HepG2 (cell line): ENCODE data around the gene ALDH3B1. TPM values are rescaled to one million over a fixed set of nuclear protein-coding genes. Genes with fewer than 3 reads are reported as not detected.

Experiments used
- AKAP8 ChIP-seq: sonication (generic); formaldehyde crosslinking; IDR thresholded peaks from 2 replicates; pipeline ENCODE4 v1.5.1; 2020; ENCODE audit warnings: mild to moderate bottlenecking, missing genetic modification reagents
- CHD4 ChIP-seq: fragments of 200-600 bp; sonication (generic); IDR thresholded peaks from 2 replicates; pipeline ENCODE4 v1.7.0; 2017; ENCODE audit warnings: mild to moderate bottlenecking, low read length, borderline replicate concordance
- FOXM1 ChIP-seq: sonication (generic); formaldehyde crosslinking; IDR thresholded peaks from 2 replicates; pipeline ENCODE4 v1.5.0; 2020; ENCODE audit warnings: missing genetic modification reagents
- HHEX ChIP-seq: IDR thresholded peaks from 2 replicates; pipeline ENCODE4 v1.6.1; 2016; ENCODE audit warnings: control low read depth
- MLX ChIP-seq: IDR thresholded peaks from 2 replicates; pipeline ENCODE4 v1.6.1; 2016
- NR2F2 ChIP-seq: IDR thresholded peaks from 2 replicates; pipeline ENCODE4 v1.6.1; 2012; ENCODE audit warnings: low read depth, inconsistent platforms, borderline replicate concordance
- PBX2 ChIP-seq: IDR thresholded peaks from 2 replicates; pipeline ENCODE4 v1.6.1; 2016; ENCODE audit warnings: control low read depth
- SMYD3 ChIP-seq: sonication (generic); formaldehyde crosslinking; IDR thresholded peaks from 2 replicates; pipeline ENCODE4 v1.8.1; 2023; ENCODE audit warnings: mild to moderate bottlenecking, missing genetic modification reagents
- TMF1 ChIP-seq: sonication (generic); formaldehyde crosslinking; IDR thresholded peaks from 2 replicates; pipeline ENCODE4 v1.8.1; 2022; ENCODE audit warnings: low read depth, missing genetic modification reagents
- U2AF1 ChIP-seq: fragments of 200-400 bp; formaldehyde crosslinking; optimal IDR thresholded peaks from 2 replicates; pipeline ENCODE3; 2017; ENCODE audit warnings: mild to moderate bottlenecking, low read depth, low read length
- ZBTB38 ChIP-seq: sonication (generic); formaldehyde crosslinking; IDR thresholded peaks from 2 replicates; pipeline ENCODE4 v1.5.1; 2020; ENCODE audit warnings: mild to moderate bottlenecking, missing genetic modification reagents
- ZBTB42 ChIP-seq: sonication (generic); formaldehyde crosslinking; IDR thresholded peaks from 2 replicates; pipeline ENCODE4 v1.5.0; 2020; ENCODE audit warnings: mild to moderate bottlenecking, missing genetic modification reagents
- ZFX ChIP-seq: sonication (generic); formaldehyde crosslinking; IDR thresholded peaks from 2 replicates; pipeline ENCODE4 v1.4.0; 2020; ENCODE audit warnings: mild to moderate bottlenecking, low read depth, missing genetic modification reagents, moderate library complexity
- ZKSCAN1 ChIP-seq: fragments of 150-350 bp; IDR thresholded peaks from 2 replicates; pipeline ENCODE4 v1.6.1; 2014; ENCODE audit warnings: low read length
- ZNF143 ChIP-seq: sonication (generic); formaldehyde crosslinking; IDR thresholded peaks from 2 replicates; pipeline ENCODE4 v1.4.0; 2020; ENCODE audit warnings: missing genetic modification reagents
- ZNF260 ChIP-seq: sonication (generic); formaldehyde crosslinking; IDR thresholded peaks from 2 replicates; pipeline ENCODE4 v1.4.0; 2020; ENCODE audit warnings: missing genetic modification reagents, low read depth, mild to moderate bottlenecking, borderline replicate concordance
- ZNF33A ChIP-seq: sonication (generic); formaldehyde crosslinking; IDR thresholded peaks from 2 replicates; pipeline ENCODE4 v1.5.1; 2020; ENCODE audit warnings: missing genetic modification reagents, mild to moderate bottlenecking, moderate library complexity, borderline replicate concordance
- ZNF350 ChIP-seq: sonication (generic); formaldehyde crosslinking; IDR thresholded peaks from 2 replicates; pipeline ENCODE4 v1.4.0; 2020; ENCODE audit warnings: mild to moderate bottlenecking, low read depth, missing genetic modification reagents, borderline replicate concordance
- ZNF496 ChIP-seq: sonication (generic); formaldehyde crosslinking; IDR thresholded peaks from 2 replicates; pipeline ENCODE4 v1.8.1; 2023; ENCODE audit warnings: mild to moderate bottlenecking, moderate library complexity, missing genetic modification reagents; ENCODE audit not compliant: insufficient replicate concordance
- ZNF629 ChIP-seq: sonication (generic); formaldehyde crosslinking; conservative IDR thresholded peaks from 2 replicates; pipeline ENCODE4 v1.5.0; 2020; ENCODE audit warnings: missing genetic modification reagents
- ZNF660 ChIP-seq: sonication (generic); formaldehyde crosslinking; IDR thresholded peaks from 2 replicates; pipeline ENCODE4 v1.5.1; 2020; ENCODE audit warnings: mild to moderate bottlenecking, low read depth, missing genetic modification reagents, borderline replicate concordance
- ZNF709 ChIP-seq: sonication (generic); formaldehyde crosslinking; IDR thresholded peaks from 2 replicates; pipeline ENCODE4 v1.5.0; 2020; ENCODE audit warnings: mild to moderate bottlenecking, missing genetic modification reagents
- ZNF768 ChIP-seq: sonication (generic); formaldehyde crosslinking; IDR thresholded peaks from 2 replicates; pipeline ENCODE4 v1.4.0; 2020; ENCODE audit warnings: missing genetic modification reagents
- ZNF891 ChIP-seq: sonication (generic); formaldehyde crosslinking; IDR thresholded peaks from 2 replicates; pipeline ENCODE4 v1.5.0; 2020; ENCODE audit warnings: mild to moderate bottlenecking, missing genetic modification reagents
- ZSCAN12 ChIP-seq: sonication (generic); formaldehyde crosslinking; IDR thresholded peaks from 2 replicates; pipeline ENCODE4 v1.9.0; 2021; ENCODE audit warnings: mild to moderate bottlenecking, missing genetic modification reagents
- ZSCAN20 ChIP-seq: sonication (generic); formaldehyde crosslinking; IDR thresholded peaks from 2 replicates; pipeline ENCODE4 v1.4.0; 2020; ENCODE audit warnings: missing genetic modification reagents, mild to moderate bottlenecking, borderline replicate concordance
- polyA plus RNA-seq, 8 experiments: library from polyadenylated mRNA; depleted of rRNA in 3 of 8; stranded (reverse) in 7 of 8; unstranded in 1 of 8; fragments of >200 nt; fragmentation: Illumina TruSeq in 4 of 8; extraction: Trizol in 4 of 8; gene quantifications; 2 replicates each; pipeline versions ENCODE4 v1.2.1 to v1.2.3, GENCODE V29; 2011 to 2016; ENCODE audit warnings: low read depth in 4 of 8, missing spikeins in 1 of 8, mixed read lengths in 1 of 8; ENCODE audit not compliant: insufficient read depth in 1 of 8
- total RNA-seq, 5 experiments: library from RNA; depleted of rRNA; stranded (reverse); fragments of >200 nt; fragmentation: Illumina TruSeq; extraction: Trizol; gene quantifications; 2 replicates each; pipeline ENCODE4 v1.2.3, GENCODE V29; 2016; ENCODE audit warnings: low read depth in 1 of 5
- TF ChIP-seq, protein P1 (sequence below): IDR thresholded peaks from 2 replicates; pipeline ENCODE4 v1.6.1; 2016; ENCODE audit warnings: mild to moderate bottlenecking
- TF ChIP-seq, protein P2 (sequence below): sonication (generic); formaldehyde crosslinking; IDR thresholded peaks from 2 replicates; pipeline ENCODE4 v1.8.0; 2022; ENCODE audit warnings: mild to moderate bottlenecking, missing genetic modification reagents; ENCODE audit not compliant: insufficient replicate concordance

The ALDH3B1 gene
- total and polyA plus RNA-seq, 2 of the 13 experiments (the other 11 are each of a cell fraction or from before 2014, with no cell fraction given) = 4.0 to 6.7 TPM

DNA sequence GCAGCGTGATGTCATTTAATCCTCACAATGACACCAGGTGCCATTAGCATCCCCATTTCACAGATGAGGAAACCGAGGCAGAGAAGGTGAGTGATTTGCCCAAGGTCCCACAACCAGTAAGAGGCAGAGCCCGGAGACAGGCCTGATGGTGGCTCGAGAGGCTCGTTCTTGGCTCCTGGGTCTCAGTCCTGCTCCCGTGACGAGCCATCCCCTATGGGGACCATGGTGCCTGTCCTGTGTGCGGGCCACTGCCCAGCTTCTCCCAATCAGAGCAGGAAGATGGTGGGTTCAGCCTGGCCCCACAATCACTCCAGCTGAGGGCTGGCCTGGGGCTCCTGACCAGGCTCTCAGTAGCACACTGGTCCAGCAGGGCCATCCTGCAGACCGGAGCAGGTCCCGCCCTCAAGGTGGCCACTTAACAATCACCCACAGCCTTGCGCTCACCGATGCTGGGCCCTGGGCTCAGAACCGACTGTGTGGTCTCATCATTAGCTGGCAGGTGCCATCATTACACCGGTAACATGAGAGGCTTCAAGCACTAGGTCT lies 3.6 kb downstream of the ALDH3B1 start (continued):
- TF ChIP-seq NR2F2 = 0 out of 2 replicates have a peak, but pooled peaks have one; percentile 6
- no peak for TF ChIP-seq ZNF33A (CRISPR knock-in tag)
- no peak for TF ChIP-seq PBX2 (CRISPR knock-in tag)
- no peak for TF ChIP-seq ZSCAN20 (CRISPR knock-in tag)
- TF ChIP-seq ZFX (CRISPR knock-in tag) = no peak
- TF ChIP-seq, protein P1, sequence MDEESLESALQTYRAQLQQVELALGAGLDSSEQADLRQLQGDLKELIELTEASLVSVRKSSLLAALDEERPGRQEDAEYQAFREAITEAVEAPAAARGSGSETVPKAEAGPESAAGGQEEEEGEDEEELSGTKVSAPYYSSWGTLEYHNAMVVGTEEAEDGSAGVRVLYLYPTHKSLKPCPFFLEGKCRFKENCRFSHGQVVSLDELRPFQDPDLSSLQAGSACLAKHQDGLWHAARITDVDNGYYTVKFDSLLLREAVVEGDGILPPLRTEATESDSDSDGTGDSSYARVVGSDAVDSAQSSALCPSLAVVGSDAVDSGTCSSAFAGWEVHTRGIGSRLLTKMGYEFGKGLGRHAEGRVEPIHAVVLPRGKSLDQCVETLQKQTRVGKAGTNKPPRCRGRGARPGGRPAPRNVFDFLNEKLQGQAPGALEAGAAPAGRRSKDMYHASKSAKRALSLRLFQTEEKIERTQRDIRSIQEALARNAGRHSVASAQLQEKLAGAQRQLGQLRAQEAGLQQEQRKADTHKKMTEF (CRISPR knock-in tag) = no peak
- TF ChIP-seq SMYD3 (CRISPR knock-in tag) = no peak
- peak; percentile 98 for TF ChIP-seq CHD4
- TF ChIP-seq ZNF260 (CRISPR knock-in tag) = no peak
- peak; percentile 18; the same call in 1 of the 2 replicates for TF ChIP-seq ZNF350
- no peak for TF ChIP-seq U2AF1
- TF ChIP-seq ZNF660 (CRISPR knock-in tag) = no peak
- TF ChIP-seq ZNF709 (CRISPR knock-in tag) = no peak
- TF ChIP-seq ZNF891 (CRISPR knock-in tag) = peak; percentile 30; the same call in 1 of the 2 replicates
- no peak for TF ChIP-seq MLX (CRISPR knock-in tag)
- TF ChIP-seq ZBTB38 = no peak
- 0 out of 2 replicates have a peak, but pooled peaks have one; percentile 11 for TF ChIP-seq ZNF768 (CRISPR knock-in tag)
- no peak for TF ChIP-seq HHEX (CRISPR knock-in tag)
- no peak for TF ChIP-seq ZBTB42 (CRISPR knock-in tag)
- no peak for TF ChIP-seq ZNF496 (CRISPR knock-in tag)
- TF ChIP-seq FOXM1 (CRISPR knock-in tag) = no peak
- TF ChIP-seq AKAP8 (CRISPR knock-in tag) = no peak
- TF ChIP-seq ZNF143 (CRISPR knock-in tag) = no peak
- TF ChIP-seq ZNF629 (CRISPR knock-in tag) = peak; percentile 99
- no peak for TF ChIP-seq TMF1 (CRISPR knock-in tag)
- TF ChIP-seq ZKSCAN1 = no peak
- no peak for TF ChIP-seq ZSCAN12 (CRISPR knock-in tag)
- TF ChIP-seq, protein P2, sequence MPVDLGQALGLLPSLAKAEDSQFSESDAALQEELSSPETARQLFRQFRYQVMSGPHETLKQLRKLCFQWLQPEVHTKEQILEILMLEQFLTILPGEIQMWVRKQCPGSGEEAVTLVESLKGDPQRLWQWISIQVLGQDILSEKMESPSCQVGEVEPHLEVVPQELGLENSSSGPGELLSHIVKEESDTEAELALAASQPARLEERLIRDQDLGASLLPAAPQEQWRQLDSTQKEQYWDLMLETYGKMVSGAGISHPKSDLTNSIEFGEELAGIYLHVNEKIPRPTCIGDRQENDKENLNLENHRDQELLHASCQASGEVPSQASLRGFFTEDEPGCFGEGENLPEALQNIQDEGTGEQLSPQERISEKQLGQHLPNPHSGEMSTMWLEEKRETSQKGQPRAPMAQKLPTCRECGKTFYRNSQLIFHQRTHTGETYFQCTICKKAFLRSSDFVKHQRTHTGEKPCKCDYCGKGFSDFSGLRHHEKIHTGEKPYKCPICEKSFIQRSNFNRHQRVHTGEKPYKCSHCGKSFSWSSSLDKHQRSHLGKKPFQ = no peak
